GM21529 (cell line): ENCODE results near the gene STAP1.
"Not testable (repeated sequence)": the region's sequence is repeated elsewhere in the genome, so short reads cannot be mapped to it uniquely, and the experiment has no call there.

Experiments
- ATAC-seq: cut with Tn5 transposase; IDR thresholded peaks from one replicate; pipeline ENCODE4 v1.9.1; 2021; ENCODE audit not compliant: unreplicated experiment

STAP1 gene

DNA sequence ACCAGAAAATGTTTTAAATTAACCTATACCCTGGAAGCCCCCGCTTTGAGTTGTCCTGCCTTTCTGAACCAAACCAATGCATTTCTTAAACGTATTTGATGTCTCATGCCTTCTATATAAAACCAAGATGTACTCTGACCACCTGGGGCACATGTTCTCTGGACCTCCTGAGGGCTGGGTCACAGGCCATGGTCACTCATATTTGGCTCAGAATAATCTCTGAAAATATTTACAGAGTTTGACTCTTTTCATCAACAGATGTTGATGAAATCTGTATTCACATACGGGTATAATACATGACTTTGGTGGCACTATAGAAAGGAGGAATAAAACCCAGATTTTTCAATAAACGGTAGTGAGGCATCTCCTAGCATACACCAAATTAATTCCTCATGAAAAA, 55.7 kb downstream of the STAP1 start:
- ATAC-seq: no peak

DNA sequence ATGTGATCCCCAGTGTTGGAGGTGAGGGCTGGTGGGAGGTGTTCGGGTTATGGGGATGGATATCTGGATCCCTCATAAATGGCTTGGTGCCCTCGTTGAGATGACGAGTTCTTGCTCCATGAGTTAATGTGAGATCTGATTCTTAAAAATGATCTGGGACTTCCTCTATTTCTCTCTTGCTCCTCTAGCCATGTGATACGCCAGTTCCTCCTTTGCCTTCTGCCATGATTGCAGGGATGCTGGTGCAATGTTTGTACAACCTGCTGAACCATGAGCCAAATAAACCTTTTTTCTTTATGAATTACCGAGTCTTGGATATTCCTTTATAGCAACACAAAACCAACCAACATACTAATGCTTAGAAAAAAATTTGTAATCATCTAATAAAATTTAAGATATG, 56.6 kb downstream of the STAP1 start:
- ATAC-seq: no peak

DNA sequence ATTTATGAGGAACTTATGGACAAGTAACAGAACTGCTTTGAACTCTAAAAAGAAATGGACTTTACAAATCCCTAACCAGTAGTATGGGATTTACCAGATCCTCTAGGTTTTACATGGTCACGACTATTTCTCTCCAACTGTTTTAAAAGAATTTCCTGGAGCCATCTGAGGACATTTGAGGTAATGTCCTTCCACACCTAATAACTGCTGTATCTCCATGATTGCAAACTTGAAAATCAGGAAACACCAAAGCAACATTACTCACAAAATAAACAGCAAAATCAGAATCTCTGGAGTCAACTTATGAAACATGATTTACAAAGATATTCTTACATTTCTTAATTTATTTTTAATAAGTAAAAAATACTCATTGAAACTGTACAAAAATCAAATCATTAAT, 58.0 kb downstream of the STAP1 start:
- ATAC-seq: no peak

DNA sequence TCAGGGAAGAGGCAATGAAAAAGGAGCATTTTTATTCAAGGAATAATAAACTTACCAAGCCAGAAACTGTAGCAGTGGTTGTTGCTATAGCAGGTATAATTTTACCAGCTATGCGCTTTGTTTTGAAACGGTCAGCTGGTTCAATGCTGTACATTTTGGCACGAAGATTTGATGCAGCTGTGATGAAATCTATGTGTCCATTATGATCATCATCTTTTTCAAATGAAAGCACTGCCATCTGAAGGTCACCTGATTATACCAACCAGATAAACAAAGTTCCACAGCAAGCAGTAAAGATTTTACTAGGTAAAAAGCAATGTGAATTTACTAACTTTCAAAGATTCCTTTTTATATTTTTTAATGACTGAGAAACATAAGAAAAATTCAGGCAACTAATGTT, 66.4 kb downstream of the STAP1 start:
- ATAC-seq: no peak

DNA sequence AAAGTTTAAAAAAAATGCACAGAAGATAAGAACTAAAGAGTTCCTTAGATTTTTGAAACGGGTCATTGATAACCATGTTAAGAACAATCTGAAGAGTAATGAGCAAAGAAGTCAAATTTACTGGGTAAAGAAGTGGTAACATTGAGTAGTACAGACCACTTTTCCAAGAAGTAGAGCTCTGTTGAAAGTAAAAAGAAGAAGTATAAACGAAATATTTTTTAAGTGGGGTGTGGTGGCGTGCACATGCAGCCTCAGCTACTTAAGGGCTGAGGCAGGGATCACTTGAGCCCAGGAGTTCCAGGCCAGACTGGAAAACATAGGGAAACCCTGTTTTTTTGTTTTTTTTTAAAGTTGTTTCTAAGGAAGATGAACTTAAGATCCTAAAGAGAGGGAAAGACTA, 74.0 kb downstream of the STAP1 start:
- peak; percentile 73 for ATAC-seq

DNA sequence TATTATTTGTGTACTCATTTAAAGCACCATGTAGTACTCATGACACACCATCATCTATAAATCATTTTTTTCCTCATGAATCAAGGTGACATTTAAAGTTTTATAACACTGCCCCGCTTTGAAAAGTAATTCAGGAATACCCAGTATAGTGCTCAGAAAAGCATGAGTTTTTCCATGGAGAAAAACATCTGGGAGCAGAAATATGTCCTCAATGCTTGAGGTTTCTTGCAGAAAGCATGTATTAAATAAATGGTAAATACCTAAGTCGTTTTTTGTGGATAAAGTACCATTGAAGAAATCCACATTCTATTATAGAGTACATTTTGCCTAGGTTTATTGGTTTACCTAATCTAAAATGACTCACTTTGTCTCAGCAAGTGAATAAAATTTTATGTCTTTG, 76.2 kb downstream of the STAP1 start:
- no peak for ATAC-seq

DNA sequence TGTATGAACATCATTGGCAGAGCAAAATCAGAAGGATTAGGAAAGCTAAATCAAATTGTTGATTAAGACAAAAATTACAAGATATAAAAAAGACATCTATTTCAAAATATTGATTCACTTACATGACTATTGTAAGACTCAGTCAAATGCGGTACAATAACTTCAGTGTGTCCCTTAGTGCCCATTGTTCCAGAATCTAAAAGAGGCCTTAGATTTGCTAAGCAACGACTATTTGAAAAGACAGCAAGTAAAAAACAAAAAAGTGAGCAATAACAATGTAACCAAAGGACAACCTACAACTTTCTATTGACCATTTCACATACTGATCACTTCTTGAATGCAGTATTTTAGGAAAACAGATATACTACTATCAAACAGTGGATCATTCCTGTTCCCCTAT, 76.8 kb downstream of the STAP1 start:
- ATAC-seq: no peak

DNA sequence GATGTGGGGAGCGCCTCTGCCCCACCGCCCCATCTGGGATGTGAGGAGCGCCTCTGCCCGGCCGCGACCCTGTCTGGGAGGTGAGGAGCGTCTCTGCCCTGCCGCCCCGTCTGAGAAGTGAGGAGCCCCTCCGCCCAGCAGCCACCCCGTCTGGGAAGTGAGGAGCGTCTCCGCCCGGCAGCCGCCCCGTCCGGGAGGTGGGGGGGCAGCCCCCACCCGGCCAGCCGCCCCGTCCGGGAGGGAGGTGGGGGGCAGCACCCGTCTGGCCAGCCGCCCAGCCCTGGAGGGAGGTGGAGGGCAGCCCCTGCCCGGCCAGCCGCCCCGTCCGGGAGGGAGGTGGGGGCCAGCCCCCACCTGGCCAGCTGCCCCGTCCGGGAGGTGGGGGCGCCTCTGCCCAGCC, 78.5 kb downstream of the STAP1 start:
- not testable (repeated sequence) for ATAC-seq

DNA sequence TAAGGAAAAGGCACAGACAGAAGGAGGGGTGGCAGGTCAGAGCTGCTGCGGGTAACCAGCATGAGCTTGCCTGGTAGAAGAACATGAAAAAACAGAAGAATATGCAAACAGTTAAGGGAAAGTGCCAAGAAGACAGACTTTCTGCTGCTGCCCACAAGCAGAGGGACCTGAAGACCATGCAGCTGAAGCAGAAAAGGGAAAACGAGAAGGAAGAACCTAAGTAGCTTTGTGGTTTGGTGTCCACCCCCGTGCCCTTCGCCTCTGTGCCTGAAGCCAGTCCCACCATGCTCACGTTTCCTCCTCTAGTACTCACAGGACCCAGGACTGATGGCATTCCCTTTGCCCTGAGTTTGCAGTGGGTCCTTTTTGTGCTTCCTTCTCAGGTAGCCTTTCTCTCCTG, 79.6 kb downstream of the STAP1 start:
- ATAC-seq: no peak

DNA sequence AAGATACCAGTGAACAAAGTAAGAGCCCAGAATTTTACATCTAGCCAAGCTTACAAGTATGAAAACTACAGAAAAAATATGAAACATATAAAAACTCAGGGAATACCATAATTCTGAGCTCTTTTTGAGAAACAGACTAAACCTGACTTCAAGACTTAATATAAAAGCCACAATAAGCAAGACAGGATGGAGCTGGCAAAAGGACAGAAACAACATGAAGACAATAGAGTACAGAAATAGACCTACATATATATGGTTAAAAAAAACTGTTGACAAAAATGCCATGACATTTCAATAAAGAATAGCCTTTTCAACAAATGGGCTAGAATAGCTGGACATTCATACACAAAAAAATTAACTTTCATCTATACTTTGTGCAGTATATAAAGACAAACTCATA, 93.0 kb downstream of the STAP1 start:
- ATAC-seq: no peak
